ENCODE measurements around the gene PIGB. TPM values are rescaled to one million over a fixed set of nuclear protein-coding genes. Genes with fewer than 3 reads are reported as not detected.
"Not testable (repeated sequence)": the region's sequence is repeated elsewhere in the genome, so short reads cannot be mapped to it uniquely, and the experiment has no call there.

PIGB gene
- total RNA-seq, 1 experiment from 2014 or later, result 26.2 TPM

DNA sequence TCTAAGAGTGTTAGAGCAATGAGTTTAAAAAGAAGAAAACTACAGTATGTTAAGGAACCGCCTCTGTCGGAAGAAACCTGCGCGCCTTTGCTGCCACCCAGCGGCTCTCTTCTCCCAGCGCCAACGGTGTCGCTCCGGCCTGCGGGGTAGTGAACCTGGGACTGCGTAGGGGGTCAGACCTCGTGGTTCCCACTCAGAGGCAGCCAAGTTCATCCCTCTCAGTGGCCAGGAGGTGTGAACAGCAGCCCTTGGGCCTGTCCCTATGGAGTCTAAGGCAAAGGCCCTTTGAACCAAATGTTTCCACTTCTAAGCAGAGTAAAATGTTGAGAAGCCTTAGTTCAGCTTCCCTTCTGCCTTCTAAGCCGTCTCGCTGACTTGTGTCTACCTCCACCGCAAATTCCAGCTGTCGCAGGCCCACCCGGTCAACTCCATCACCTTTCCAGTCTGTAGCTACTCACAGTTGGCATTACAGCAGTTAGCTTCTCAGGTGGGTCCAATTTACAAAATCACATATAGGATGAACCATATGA is 28.4 kb upstream of the PIGB start:
- peak; percentile 76 for DNase-seq (ENCODE audit: extremely low read depth, low read depth)

DNA sequence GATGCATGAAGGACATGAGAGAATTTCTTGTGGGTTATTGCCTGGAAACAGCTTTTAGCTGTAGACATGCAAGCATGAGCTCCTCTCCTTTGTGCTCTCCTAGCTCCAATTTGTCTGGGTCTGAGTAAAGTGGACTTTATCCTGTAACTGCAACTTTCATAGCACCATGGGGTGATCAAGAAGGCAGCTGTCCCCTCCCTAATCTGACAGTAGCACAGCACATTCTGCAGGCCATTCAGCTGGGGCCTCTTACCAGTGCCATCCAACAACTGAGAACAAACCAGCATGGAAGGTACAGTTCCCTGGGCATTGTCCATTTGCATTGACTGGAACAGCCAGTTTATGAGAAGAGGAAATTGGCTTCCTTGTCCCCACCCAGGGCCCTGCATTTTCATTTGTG is 21.7 kb upstream of the PIGB start:
- no peak for DNase-seq (ENCODE audit: extremely low read depth, low read depth)

DNA sequence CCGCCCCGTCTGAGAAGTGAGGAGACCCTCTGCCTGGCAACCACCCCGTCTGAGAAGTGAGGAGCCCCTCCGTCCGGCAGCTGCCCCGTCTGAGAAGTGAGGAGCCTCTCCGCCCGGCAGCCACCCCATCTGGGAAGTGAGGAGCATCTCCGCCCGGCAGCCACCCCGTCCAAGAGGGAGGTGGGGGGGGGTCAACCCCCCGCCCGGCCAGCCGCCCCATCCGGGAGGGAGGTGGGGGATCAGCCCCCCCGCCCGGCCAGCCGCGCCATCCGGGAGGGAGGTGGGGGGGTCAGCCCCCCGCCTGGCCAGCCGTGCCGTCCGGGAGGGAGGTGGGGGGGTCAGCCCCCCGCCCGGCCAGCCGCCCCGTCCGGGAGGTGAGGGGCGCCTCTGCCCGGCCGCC is 16.2 kb upstream of the PIGB start:
- not testable (repeated sequence) for DNase-seq (ENCODE audit: extremely low read depth, low read depth)

DNA sequence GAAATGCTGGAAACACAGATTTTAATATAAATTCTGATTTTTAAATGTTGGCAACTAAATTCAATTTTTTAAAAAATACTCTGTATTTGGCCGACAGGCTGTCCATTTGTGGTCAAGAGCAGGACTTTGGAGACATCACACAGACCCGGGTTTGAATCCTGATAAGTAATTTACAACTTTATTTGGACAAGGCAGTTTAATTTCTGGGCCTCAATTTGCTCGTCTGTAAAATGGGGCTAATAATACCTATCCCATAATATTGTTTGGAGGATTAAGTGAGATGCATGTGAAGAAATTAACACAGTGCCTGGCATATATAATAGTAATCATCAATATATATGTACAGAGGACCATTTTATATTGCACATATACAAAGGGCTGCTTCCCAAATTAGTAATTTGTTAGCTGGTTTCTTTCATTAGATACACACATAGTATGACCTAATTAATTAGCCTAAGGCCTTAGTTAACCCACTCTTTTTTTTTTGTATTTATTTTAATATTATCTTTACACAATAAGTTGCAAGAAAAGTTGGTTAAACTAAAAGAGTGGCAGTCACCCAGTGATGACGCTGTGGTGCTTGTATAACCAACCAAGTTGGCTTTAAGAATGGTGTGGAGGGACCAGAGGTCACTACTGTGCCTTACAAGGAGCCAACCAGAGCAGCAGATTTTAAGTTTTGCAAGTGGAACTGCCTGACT is 665 bp downstream of the PIGB start:
- DNase-seq (ENCODE audit: extremely low read depth, low read depth), result no peak

DNA sequence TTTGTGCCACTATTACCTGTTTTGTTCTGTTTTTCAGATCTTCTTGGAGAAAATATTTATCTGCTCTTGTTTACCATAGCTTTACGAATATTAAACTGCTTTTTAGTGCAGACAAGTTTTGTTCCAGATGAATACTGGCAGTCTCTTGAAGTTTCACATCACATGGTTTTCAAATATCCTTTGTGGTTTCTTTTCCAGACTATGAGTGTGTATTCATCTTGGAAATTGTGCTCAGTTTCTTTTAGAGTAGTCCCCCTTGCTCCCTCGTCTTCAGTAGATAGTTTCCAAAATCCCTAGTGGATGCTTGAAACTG is 1.2 kb downstream of the PIGB start:
- no peak for DNase-seq (ENCODE audit: extremely low read depth, low read depth)

DNA sequence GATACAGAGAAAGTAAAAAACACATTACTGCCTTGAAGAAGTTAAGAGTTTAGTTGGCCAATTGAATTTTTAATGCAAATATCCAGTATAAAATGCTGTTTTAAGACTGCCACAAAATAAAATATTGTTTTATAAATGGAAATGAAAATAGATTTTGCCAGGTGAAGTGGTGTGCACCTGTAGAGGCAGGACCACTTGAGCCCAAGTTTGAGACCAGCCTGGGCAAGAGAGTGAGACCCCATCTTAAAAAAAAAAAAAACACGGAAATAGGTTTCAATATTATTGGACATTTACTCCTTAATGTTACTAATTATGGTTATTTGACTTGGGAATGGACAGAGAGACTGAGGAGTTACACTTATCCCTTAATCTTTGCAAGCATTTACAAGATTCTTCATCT is 1.9 kb downstream of the PIGB start:
- no peak for DNase-seq (ENCODE audit: extremely low read depth, low read depth)

DNA sequence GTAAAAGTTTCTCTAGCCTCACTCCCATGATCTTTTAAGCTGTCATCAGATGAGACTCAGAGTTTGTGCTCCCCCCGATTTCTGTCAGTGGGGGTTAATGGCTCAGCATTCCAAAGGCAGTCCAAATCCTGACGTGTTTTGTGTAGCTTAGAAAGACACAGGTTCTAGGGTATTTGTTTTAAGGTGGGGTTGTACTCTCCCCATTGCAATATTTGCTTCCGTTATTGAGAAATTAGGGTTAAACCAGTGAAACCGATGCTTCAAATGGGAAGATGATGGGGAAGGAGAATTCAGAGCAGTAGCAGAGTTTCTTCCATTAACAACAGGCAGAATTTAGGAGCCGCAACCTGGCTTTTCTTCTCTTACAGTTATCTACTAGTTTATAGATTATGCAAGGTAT is 3.4 kb downstream of the PIGB start:
- DNase-seq (ENCODE audit: extremely low read depth, low read depth), result no peak

DNA sequence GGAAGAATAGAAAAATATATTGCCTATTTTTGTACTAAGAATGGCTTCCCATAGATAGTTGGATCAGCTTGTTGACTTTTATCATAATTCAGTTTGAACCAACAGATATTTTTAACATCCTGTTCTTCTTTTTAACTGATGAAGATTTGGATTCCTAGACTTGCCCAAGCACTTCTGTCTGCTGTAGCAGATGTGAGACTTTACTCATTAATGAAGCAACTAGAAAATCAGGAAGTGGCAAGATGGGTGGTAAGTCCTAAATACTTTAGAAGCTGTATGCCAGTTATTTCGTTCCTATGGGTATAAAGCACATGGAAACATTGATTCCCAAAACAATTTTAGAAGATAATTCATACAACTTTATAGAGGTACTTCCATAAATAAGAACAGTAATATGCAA is 8.4 kb downstream of the PIGB start:
- no peak for DNase-seq (ENCODE audit: extremely low read depth, low read depth)

DNA sequence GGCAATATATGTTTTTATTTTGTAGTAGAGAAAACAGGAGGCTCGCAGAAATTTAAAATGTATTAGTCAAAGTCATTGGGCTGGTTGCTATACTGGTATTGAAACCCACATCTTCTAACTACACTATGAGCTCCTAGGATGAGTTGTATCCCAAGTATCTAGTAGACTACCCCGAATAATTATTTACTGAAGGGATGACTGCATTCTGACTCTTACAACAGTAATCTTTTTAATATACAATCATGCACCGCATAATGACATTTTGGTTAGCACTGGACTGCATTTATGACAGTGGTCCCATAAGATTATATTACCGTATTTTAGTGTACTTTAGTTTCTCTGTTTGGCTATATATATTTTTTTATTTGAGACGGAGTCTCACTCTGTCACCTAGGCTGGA is 15.3 kb downstream of the PIGB start:
- DNase-seq (ENCODE audit: extremely low read depth, low read depth), result no peak

DNA sequence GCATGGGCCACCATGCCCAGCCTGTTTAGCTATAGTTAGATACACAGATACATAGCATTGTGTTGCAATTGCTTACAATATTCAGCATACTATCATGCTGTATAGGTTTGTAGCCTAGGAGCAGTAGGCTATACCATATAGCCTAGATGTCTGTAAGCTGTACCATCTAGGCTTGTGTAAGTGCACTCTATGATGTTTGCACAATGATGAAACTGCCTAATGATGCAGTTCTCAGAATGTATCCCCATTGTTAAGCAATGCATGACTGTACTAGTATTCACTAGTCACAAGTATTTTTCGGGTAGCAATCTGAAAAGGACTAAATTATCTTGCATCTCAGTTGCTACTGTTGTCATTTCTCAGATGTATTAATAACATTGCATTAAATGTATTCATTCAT is 16.0 kb downstream of the PIGB start:
- DNase-seq (ENCODE audit: extremely low read depth, low read depth), result no peak

DNA sequence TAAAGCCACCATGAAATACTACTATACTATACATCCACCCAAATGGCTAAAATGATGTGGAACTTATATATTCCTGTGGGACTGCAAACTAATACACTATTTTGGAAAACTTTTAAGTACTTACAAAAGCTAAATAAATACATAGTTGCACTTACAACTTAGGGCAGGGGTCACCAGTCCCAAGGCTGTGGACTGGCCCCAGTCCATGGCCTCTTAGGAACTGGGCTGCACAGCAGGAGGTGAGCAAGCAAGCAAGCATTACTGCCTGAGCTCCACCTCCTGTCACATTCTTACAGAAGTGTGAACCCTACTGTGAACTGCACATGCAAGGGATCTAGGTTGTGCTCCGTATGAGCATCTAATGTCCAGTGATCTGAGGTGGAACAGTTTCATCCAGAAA is 18.1 kb downstream of the PIGB start:
- no peak for DNase-seq (ENCODE audit: extremely low read depth, low read depth)

DNA sequence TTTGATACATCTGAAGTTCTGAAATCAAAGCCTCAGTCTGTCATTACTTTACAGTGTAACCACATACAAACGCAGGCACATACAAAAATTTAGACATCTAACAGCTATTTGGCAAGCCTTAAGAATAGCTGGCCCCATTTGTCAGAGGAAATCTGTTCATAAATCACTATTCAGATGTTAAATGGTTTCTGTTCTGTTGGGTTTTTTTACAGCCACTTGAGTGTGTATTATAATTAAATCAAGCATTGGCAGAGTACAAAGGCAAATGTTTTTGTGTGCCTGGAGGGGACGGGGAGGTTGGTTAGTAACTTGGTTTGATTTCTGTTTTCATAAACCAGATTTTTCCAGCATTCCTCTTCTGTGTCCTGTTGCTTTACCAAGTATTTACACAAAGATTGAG is 24.1 kb downstream of the PIGB start:
- no peak for DNase-seq (ENCODE audit: extremely low read depth, low read depth)

DNA sequence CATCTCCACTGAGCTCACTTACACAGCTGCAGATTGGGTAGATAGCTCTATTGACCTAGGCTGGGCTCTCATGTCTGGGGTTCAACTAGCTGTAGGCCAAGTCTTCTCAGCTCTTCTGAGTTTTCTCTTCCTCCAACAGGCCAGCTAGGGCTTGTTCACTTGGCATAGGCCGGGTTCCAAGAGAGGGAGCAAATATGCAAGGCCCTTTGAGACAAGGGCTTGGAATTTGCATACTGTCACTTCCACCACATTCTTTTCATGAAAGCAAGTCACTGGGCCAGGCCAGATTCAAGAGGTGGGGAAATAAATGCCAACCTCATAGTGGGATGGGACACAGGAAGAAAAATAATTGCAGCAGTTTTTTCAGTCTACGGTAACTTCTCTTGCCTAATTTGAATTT is 25.2 kb downstream of the PIGB start:
- DNase-seq (ENCODE audit: extremely low read depth, low read depth), result no peak

DNA sequence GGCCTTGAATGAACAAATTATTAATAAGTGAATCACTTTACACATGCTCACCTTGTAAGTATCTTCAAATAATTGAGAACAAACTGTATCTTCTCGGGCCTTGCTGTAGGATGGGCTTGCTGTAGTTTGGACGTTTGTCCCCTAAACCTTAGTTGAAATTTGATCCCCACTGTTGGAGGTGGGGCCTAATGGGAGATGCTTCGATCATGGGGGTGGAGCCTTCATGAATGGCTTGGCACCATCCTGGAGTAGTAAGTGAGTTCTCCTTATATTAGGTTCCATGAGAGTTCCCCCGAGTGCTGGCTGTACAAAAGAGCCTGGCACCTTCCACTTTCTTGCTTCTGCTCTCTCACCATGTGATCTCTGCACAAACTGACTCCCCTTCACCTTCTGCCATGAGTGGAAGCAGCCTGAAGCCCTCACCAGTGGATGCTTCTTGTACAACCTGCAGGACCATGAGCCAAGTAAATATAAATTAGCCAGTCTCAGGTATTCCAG is 29.3 kb downstream of the PIGB start:
- no peak for DNase-seq (ENCODE audit: extremely low read depth, low read depth)

DNA sequence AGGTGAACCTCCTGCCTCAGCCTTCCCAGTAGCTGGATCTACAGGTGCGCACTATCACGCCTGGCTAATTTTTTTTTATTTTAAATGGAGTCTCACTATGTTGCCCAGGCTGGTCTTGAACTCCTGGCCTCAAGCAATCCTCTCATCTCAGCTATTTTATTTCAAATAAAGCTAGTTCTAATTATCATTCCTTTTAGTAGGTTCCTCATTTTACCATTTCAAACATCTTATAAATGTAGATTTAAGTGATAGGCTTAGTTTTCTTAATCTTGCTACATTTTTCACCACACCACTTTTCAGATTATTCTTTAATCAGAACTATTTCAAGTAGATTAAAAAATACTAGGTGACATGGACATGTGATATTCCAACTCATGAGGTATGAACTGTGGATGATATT is 30.3 kb downstream of the PIGB start:
- DNase-seq (ENCODE audit: extremely low read depth, low read depth), result no peak

DNA sequence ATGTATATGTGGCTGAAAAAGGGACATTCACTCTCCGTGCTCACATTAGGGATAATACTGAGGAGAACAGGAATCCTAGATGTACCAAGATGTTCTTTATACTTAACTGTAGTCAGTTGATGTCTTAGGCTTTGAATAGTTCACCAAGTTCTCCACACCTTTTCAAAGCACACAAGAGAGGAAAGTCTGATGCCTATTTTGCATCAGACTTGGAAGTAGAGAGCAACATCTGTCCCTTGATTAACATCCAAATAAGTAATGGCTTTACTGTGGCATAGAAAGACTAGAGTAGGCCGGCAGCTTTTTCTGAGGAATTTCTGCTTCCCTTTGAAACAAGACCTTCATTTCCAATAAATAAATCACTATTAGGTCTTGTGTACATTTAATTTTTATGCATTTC is 34.0 kb downstream of the PIGB start:
- no peak for DNase-seq (ENCODE audit: extremely low read depth, low read depth)

DNA sequence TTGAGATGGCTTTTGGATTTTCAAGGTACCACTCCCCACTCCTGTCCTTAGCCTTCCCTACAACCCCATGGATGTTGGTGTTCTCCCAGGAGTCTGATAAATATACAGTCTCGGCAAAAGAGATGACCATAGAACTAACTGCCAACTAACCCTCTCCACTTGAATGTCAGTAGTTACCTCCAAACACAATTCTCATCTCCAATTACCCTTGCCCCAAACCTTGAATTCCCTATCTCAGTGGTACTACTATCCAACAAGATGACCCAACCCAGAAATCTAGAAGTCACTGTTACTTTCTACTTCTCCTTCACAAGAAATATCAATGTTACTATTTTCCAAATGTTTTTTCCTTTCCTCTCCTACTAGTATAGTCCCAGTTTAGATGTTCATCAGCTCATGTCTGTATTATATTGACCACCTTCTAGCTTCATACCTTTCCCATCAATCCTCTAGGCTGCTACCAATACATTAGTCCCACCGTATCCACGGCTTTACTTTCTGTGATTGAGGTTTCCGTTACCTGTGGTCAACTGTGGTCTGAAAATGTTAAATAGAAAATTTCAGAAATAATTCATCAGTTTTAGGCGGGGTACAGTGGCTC is 38.1 kb downstream of the PIGB start:
- no peak for DNase-seq (ENCODE audit: extremely low read depth, low read depth)

DNA sequence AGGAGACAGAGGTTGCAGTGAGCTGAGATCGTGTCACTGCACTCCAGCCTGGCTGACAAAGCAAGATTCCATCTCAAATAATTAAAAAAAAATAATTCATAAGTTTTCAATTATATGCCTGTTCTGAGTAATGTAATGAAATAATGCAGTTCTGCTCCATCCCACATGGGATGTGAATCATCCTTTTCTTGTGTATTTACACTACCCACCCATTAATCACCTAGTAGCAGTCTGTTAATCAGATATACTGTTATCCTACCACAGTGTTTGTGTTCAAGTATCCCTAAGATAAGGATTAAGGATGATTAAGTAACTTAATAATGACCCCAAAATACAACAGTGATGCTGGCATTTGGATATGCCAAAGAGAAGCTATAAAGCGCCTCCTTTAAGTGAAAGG is 38.8 kb downstream of the PIGB start:
- DNase-seq (ENCODE audit: extremely low read depth, low read depth), result no peak

DNA sequence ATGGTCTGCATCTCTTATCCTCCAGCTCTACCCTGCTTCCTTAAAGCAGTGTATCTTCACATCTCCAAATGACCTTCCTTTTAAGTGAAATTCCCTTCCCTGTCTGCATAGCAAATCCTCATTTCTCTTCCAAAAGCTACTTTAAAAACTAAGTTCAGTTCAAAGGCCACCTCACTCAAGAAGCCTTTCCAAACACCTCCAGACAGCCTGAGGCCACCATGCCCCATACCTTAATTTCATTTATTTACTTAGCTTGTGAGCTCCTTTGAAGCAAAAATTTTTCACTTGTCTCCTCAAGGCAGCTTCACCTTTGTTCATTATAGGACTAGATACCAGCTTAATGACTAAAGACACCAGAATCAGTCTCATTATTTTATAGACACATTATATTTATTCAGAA is 39.4 kb downstream of the PIGB start:
- no peak for DNase-seq (ENCODE audit: extremely low read depth, low read depth)

DNA sequence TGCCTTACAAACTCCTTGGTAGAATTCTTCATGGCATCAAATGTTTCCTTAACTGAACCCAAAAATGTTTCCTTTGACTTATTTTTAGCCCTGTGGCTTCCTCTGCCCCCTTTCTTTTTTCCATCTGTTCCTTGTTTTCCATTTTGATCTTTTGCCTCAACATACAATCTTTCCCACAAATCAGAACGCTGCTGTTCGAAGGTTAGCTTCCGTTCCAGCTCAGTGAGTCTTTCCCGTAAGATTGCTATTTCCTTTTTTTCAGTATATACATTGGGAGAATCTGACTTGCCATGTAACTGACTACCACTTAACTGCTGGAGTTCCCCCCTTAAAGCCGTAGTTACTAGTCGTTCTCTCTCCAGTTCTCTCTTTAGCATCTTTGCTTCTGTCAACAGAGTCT is 41.2 kb downstream of the PIGB start:
- DNase-seq (ENCODE audit: extremely low read depth, low read depth), result no peak

DNA sequence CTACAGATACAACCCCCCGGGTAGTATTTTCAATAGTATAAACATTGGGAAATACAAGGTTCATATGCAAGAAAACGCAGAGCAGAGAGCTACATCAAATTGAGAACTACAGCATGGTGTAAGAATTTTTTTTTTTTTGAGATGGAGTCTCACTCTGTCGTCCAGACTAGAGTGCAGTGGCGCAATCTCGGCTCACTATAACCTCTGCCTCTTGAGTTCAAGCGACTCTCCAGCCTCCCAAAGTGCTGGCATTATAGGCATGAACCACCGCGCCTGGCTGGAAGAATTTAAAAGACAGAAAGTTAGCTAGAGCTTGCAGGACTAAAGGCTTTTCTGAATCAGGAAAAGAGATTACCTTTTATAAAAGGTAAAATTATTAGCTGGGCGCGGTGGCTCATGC is 42.0 kb downstream of the PIGB start:
- DNase-seq (ENCODE audit: extremely low read depth, low read depth), result no peak

DNA sequence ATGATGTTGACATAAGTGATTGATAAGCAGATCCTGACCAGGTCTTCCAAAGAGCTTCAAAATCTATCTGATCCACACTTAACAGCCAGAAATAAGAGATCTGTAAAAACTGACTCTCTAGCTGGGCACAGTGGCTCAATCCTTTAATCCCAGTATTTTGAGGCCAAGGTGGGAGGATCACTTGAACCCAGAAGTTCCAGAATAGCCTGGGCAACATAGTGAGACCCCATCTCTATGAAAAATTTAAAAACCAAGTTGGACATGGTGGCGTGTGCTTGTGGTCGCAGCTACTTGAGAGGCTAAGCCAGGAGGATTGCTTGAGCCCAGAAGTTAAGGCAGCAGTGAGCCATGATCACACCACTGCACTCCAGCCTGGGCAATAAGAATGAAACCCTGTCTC is 43.6 kb downstream of the PIGB start:
- DNase-seq (ENCODE audit: extremely low read depth, low read depth), result no peak

DNA sequence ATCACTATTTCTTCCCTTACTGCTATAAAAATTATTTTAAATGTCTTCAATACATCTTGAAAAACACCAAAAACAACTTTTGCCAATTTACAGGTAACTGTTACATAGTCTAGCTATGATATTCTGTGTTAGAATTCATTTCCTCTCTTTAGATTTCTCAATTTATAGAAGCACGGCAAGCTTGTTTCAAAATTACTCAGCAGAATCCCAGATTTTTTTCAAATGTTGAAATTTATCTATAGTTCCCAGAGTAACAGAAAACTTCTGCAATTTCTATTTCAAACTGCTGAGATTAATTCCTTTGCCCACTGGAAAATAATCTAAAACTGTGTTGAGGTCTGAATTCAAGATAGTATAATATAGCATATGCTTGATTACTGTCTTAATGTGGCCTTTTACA is 48.0 kb downstream of the PIGB start:
- DNase-seq (ENCODE audit: extremely low read depth, low read depth), result no peak
